ENCODE measurements around the gene INPP5A.

GRCh38 chr10:132687893-132688579 is 150.4 kb downstream of the INPP5A start:
- TF ChIP-seq CTCF (IDR thresholded peaks at IDR 0.05) (no peak), POLR2A (IDR thresholded peaks at IDR 0.05) (no peak), POLR2AphosphoS5 (IDR thresholded peaks at IDR 0.05) (no peak), EP300 (IDR thresholded peaks at IDR 0.05; ENCODE audit: low read depth) (no peak)

Data from transverse colon (tissue), 4 donors.